H1 (cell line): ENCODE results near the gene CNTNAP1. TPM values are rescaled to one million over a fixed set of nuclear protein-coding genes. Genes with fewer than 3 reads are reported as not detected.

Experiments used
- CTBP2 ChIP-seq: IDR thresholded peaks from 2 replicates; pipeline ENCODE4 v1.7.0; 2011; ENCODE audit warnings: borderline replicate concordance, mild to moderate bottlenecking, moderate library complexity, mixed read lengths, low read length; ENCODE audit not compliant: insufficient read depth, insufficient read length
- FOSL1 ChIP-seq: IDR thresholded peaks from 2 replicates; pipeline ENCODE4 v1.6.1; 2011; ENCODE audit warnings: mild to moderate bottlenecking, low read depth, low read length, moderate library complexity; ENCODE audit not compliant: insufficient read depth
- NRF1 ChIP-seq: IDR thresholded peaks from 2 replicates; pipeline ENCODE4 v1.6.1; 2011; ENCODE audit warnings: mild to moderate bottlenecking, low read depth, low read length, improper control_type of control experiment
- PHF8 ChIP-seq: fragments of 200-600 bp; sonication (generic); conservative IDR thresholded peaks from 2 replicates; pipeline ENCODE4 v1.7.1; 2012; ENCODE audit warnings: low read depth, mild to moderate bottlenecking, inconsistent platforms, low read length, moderate library complexity
- RAD21 ChIP-seq, 2 experiments: IDR thresholded peaks in 1 of 2; conservative IDR thresholded peaks in 1 of 2; 2 replicates each; pipeline ENCODE4 v1.6.1; 2011; ENCODE audit warnings: low read depth in 2 of 2, low read length in 2 of 2, improper control_type of control experiment in 1 of 2, inconsistent platforms in 1 of 2, mild to moderate bottlenecking in 1 of 2, moderate library complexity in 1 of 2
- RBBP5 ChIP-seq: IDR thresholded peaks from 2 replicates; pipeline ENCODE4 v1.7.1; 2012; ENCODE audit warnings: low read depth, mild to moderate bottlenecking, inconsistent platforms, low read length, moderate library complexity, borderline replicate concordance
- SIN3A ChIP-seq, 2 experiments: IDR thresholded peaks in 1 of 2; conservative IDR thresholded peaks in 1 of 2; 2 replicates each; pipeline ENCODE4 v1.6.1; 2011 to 2012; ENCODE audit warnings: low read length in 2 of 2, improper control_type of control experiment in 1 of 2, low read depth in 1 of 2, mild to moderate bottlenecking in 1 of 2
- SIX5 ChIP-seq: IDR thresholded peaks from 2 replicates; pipeline ENCODE4 v1.6.1; 2011; ENCODE audit warnings: mild to moderate bottlenecking, low read depth, low read length
- SP1 ChIP-seq: IDR thresholded peaks from 2 replicates; pipeline ENCODE4 v1.6.1; 2011; ENCODE audit warnings: low read depth, low read length
- SP4 ChIP-seq: IDR thresholded peaks from 2 replicates; pipeline ENCODE4 v1.6.1; 2012; ENCODE audit warnings: low read length, inconsistent platforms
- TAF1 ChIP-seq: IDR thresholded peaks from 2 replicates; pipeline ENCODE4 v1.6.1; 2011; ENCODE audit warnings: mild to moderate bottlenecking, low read depth, low read length
- TAF7 ChIP-seq: optimal IDR thresholded peaks from 2 replicates; pipeline ENCODE3; 2011; ENCODE audit warnings: low read depth, mild to moderate bottlenecking, inconsistent platforms, low read length, moderate library complexity, borderline replicate concordance
- YY1 ChIP-seq: IDR thresholded peaks from 2 replicates; pipeline ENCODE4 v1.6.1; 2011; ENCODE audit warnings: low read depth, mild to moderate bottlenecking, low read length
- polyA plus RNA-seq, 7 experiments: library from polyadenylated mRNA; depleted of rRNA in 3 of 7; stranded (reverse) in 5 of 7; unstranded in 2 of 7; fragments of >200 nt in 5 of 7; fragments of 200-250 nt in 2 of 7; gene quantifications; 1 replicate in 5 of 7; 2 replicates in 1 of 7; 4 replicates in 1 of 7; pipeline versions ENCODE4 v1.2.1 to v1.2.3, GENCODE V29; 2011 to 2013; ENCODE audit warnings: missing spikeins in 2 of 7, mixed read lengths in 2 of 7
- total RNA-seq: library from RNA; stranded (reverse); fragmentation: NEBNext Ultra II Directional; extraction: Animal tissue kit (Norgen Biotek cat#: 25700); gene quantifications from 2 replicates; pipeline ENCODE4 v1.2.1, GENCODE V29; 2021
- TF ChIP-seq, protein P1 (sequence below): IDR thresholded peaks from 2 replicates; pipeline ENCODE4 v1.6.1; 2012; ENCODE audit warnings: inconsistent platforms
- TF ChIP-seq, protein P2 (sequence below): IDR thresholded peaks from 2 replicates; pipeline ENCODE4 v1.6.1; 2012; ENCODE audit warnings: low read length, inconsistent platforms

CNTNAP1 gene
- total and polyA plus RNA-seq, 2 of the 8 experiments (the other 6 are each of a cell fraction or from before 2014, with no cell fraction given): 4.7 to 10.0 TPM

DNA sequence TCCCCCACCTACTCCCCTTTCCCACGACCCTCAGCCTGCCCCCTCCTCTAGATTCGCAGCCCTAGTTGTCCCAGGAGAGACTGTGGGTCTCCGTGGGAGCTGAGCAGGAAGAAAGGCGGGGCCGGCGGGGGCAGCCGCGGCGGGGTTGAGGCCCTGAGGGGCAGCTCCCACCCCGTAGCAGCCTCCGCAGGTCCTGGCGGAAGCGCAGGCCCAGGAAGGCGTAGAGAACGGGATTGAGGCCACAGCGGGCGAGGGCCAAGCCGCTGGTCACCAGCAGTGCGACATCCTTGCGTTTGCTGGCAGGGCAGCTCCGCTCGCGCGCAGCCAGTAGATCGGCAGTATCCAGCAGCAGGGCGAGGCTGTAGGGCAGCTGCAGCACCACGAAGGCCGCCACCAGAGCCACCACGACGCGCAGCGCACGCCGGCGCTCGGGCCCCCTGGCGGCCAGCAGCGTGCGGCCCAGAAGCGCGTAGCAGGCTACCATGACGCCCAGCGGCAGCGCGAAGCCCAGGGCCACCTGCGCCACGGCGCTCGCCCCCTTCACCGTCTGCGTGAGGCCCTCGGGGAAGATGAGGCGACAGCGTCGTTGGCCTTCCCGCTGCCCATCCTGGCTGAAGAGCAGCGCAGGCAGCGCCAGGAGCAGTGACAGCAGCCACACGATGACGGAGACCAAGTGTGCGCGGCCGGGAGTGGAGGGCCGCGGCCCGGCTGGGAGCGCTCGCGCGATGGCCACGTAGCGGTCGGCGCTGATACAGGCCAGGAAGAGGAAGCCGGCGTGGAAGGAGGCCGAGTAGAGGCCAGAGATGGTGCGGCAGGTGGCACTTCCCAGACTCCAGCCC is 2.6 kb upstream of the CNTNAP1 start (continued):
- TF ChIP-seq NRF1 (0 out of 2 replicates have a peak, but pooled peaks have one; percentile 3), RAD21 (IDR thresholded peaks at IDR 0.05 in 1 of 2, conservative IDR thresholded peaks at IDR 0.05 in 1 of 2; ENCODE audit: low read depth in 2 of 2, low read length in 2 of 2) (peak; percentile 47 to 67), YY1 (peak; percentile 73; the same call in 1 of the 2 replicates), PHF8 (peak; percentile 34; the same call in 1 of the 2 replicates), CTBP2 (peak; percentile 77), SP4 (peak; percentile 75; the same call in 1 of the 2 replicates), TAF1 (peak; percentile 64), SP1 (no peak), FOSL1 (no peak), SIN3A (conservative IDR thresholded peaks at IDR 0.05 in 1 of 2, IDR thresholded peaks at IDR 0.05 in 1 of 2; ENCODE audit: low read depth in 1 of 2, low read length in 2 of 2) (peak in 1 of 2 experiments; percentile 83; a peak in 2 of 4 replicates), RBBP5 (0 out of 2 replicates have a peak, but pooled peaks have one; percentile 69), TAF7 (peak; percentile 56), SIX5 (no peak)
- TF ChIP-seq, protein P1, sequence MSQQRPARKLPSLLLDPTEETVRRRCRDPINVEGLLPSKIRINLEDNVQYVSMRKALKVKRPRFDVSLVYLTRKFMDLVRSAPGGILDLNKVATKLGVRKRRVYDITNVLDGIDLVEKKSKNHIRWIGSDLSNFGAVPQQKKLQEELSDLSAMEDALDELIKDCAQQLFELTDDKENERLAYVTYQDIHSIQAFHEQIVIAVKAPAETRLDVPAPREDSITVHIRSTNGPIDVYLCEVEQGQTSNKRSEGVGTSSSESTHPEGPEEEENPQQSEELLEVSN: peak; percentile 97
- TF ChIP-seq, protein P2, sequence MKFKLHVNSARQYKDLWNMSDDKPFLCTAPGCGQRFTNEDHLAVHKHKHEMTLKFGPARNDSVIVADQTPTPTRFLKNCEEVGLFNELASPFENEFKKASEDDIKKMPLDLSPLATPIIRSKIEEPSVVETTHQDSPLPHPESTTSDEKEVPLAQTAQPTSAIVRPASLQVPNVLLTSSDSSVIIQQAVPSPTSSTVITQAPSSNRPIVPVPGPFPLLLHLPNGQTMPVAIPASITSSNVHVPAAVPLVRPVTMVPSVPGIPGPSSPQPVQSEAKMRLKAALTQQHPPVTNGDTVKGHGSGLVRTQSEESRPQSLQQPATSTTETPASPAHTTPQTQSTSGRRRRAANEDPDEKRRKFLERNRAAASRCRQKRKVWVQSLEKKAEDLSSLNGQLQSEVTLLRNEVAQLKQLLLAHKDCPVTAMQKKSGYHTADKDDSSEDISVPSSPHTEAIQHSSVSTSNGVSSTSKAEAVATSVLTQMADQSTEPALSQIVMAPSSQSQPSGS: 0 out of 2 replicates have a peak, but pooled peaks have one; percentile 45
- TF ChIP-seq, all 59 proteins: peak for 30
